Esophagus squamous epithelium (tissue), 4 donors: ENCODE results near the gene ABHD5.

Experiments used
- POLR2A ChIP-seq, 4 donors: fragments of 450-650 bp; IDR thresholded peaks; one replicate each; pipeline ENCODE4 v1.6.1; 2017; ENCODE audit warnings: antibody characterized with exemption in 4 of 4, mild to moderate bottlenecking in 4 of 4, moderate library complexity in 3 of 4
- TF ChIP-seq, protein P1 (sequence below), 6 experiments: fragments of 450-650 bp in 4 of 6; fragments of 200-600 bp in 2 of 6; sonication (generic) in 2 of 6; IDR thresholded peaks; one replicate each; pipeline ENCODE4 v1.5.1; 2016 to 2019; ENCODE audit warnings: antibody characterized with exemption in 6 of 6, mild to moderate bottlenecking in 4 of 6, moderate library complexity in 4 of 6

DNA sequence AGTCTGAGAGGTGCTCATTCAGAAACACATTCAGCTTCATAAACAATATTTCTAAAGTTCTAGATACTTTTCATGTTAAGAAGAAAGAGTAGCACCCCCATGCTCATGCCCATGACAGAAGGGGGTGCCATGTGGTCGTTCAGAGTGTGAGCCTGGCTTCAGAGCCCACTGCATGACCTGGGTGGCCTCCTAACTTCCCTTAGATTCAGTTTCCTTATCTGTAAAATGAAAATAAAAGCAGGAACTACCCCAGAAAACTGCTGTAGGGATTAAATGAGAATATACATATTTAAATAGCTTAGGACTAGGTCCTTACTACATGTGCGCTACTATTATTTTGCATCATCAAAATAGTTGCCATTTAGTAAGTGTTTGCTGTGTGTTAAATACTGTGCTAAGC is 69.2 kb downstream of the ABHD5 start:
- TF ChIP-seq, protein P1, sequence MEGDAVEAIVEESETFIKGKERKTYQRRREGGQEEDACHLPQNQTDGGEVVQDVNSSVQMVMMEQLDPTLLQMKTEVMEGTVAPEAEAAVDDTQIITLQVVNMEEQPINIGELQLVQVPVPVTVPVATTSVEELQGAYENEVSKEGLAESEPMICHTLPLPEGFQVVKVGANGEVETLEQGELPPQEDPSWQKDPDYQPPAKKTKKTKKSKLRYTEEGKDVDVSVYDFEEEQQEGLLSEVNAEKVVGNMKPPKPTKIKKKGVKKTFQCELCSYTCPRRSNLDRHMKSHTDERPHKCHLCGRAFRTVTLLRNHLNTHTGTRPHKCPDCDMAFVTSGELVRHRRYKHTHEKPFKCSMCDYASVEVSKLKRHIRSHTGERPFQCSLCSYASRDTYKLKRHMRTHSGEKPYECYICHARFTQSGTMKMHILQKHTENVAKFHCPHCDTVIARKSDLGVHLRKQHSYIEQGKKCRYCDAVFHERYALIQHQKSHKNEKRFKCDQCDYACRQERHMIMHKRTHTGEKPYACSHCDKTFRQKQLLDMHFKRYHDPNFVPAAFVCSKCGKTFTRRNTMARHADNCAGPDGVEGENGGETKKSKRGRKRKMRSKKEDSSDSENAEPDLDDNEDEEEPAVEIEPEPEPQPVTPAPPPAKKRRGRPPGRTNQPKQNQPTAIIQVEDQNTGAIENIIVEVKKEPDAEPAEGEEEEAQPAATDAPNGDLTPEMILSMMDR (IDR thresholded peaks at IDR 0.05), result no peak
- TF ChIP-seq POLR2A (IDR thresholded peaks at IDR 0.05), result no peak
